HEK293 (cell line): ENCODE measurements around the gene UBE4A.

Source experiments
- GLIS1 ChIP-seq: fragments of 450-650 bp; formaldehyde crosslinking; IDR thresholded peaks from 2 replicates; pipeline ENCODE4 v1.5.1; 2016; ENCODE audit warnings: missing biosample characterization, missing genetic modification characterization
- HOXD13 ChIP-seq: sonication (generic); formaldehyde crosslinking; IDR thresholded peaks from 2 replicates; pipeline ENCODE4 v1.8.0; 2022; ENCODE audit warnings: missing genetic modification reagents, borderline replicate concordance
- KLF16 ChIP-seq: fragments of 450-650 bp; formaldehyde crosslinking; IDR thresholded peaks from 2 replicates; pipeline ENCODE4 v1.5.1; 2017; ENCODE audit warnings: missing biosample characterization, missing genetic modification characterization
- PRDM10 ChIP-seq: fragments of 450-650 bp; formaldehyde crosslinking; IDR thresholded peaks from 2 replicates; pipeline ENCODE4 v1.5.1; 2016; ENCODE audit warnings: missing biosample characterization, missing genetic modification characterization
- REST ChIP-seq: fragments of 450-650 bp; formaldehyde crosslinking; IDR thresholded peaks from 2 replicates; pipeline ENCODE4 v1.5.1; 2016; ENCODE audit warnings: missing biosample characterization, missing genetic modification characterization
- ZBTB1 ChIP-seq: fragments of 450-650 bp; formaldehyde crosslinking; IDR thresholded peaks from 2 replicates; pipeline ENCODE4 v1.5.1; 2016; ENCODE audit warnings: missing biosample characterization, missing genetic modification characterization
- ZBTB11 ChIP-seq: fragments of 450-650 bp; formaldehyde crosslinking; conservative IDR thresholded peaks from 2 replicates; pipeline ENCODE4 v1.5.1; 2016; ENCODE audit warnings: low read depth, missing biosample characterization, missing genetic modification characterization
- ZBTB20 ChIP-seq: fragments of 450-650 bp; formaldehyde crosslinking; IDR thresholded peaks from 2 replicates; pipeline ENCODE4 v1.5.1; 2016; ENCODE audit warnings: missing biosample characterization, missing genetic modification characterization
- ZBTB26 ChIP-seq: fragments of 450-650 bp; formaldehyde crosslinking; optimal IDR thresholded peaks from 2 replicates; pipeline ENCODE3; 2016; ENCODE audit warnings: missing biosample characterization, mild to moderate bottlenecking, missing genetic modification characterization
- ZNF112 ChIP-seq: fragments of 450-650 bp; formaldehyde crosslinking; IDR thresholded peaks from 2 replicates; pipeline ENCODE4 v1.5.0; 2017; ENCODE audit warnings: missing biosample characterization, missing genetic modification characterization
- ZNF132 ChIP-seq: fragments of 450-650 bp; formaldehyde crosslinking; IDR thresholded peaks from 2 replicates; pipeline ENCODE4 v1.5.1; 2017; ENCODE audit warnings: missing biosample characterization, missing genetic modification characterization, borderline replicate concordance
- ZNF140 ChIP-seq: fragments of 450-650 bp; formaldehyde crosslinking; IDR thresholded peaks from 2 replicates; pipeline ENCODE4 v1.5.1; 2016; ENCODE audit warnings: missing biosample characterization, missing genetic modification characterization
- ZNF16 ChIP-seq: fragments of 450-650 bp; formaldehyde crosslinking; IDR thresholded peaks from 2 replicates; pipeline ENCODE4 v1.5.1; 2016; ENCODE audit warnings: low read depth, missing biosample characterization, missing genetic modification characterization
- ZNF18 ChIP-seq: fragments of 450-650 bp; formaldehyde crosslinking; IDR thresholded peaks from 2 replicates; pipeline ENCODE4 v1.5.1; 2016; ENCODE audit warnings: missing biosample characterization, missing genetic modification characterization
- ZNF184 ChIP-seq: fragments of 450-650 bp; IDR thresholded peaks from 2 replicates; pipeline ENCODE4 v1.5.1; 2018; ENCODE audit warnings: missing biosample characterization, mild to moderate bottlenecking, missing genetic modification characterization
- ZNF2 ChIP-seq: fragments of 450-650 bp; formaldehyde crosslinking; IDR thresholded peaks from 2 replicates; pipeline ENCODE4 v1.5.1; 2016; ENCODE audit warnings: missing biosample characterization, missing genetic modification characterization
- ZNF23 ChIP-seq: fragments of 450-650 bp; formaldehyde crosslinking; IDR thresholded peaks from 2 replicates; pipeline ENCODE4 v1.5.1; 2016; ENCODE audit warnings: missing biosample characterization, missing genetic modification characterization, borderline replicate concordance
- ZNF335 ChIP-seq: fragments of 450-650 bp; formaldehyde crosslinking; conservative IDR thresholded peaks from 2 replicates; pipeline ENCODE4 v1.5.1; 2016; ENCODE audit warnings: missing biosample characterization, missing genetic modification characterization
- ZNF341 ChIP-seq: fragments of 450-650 bp; formaldehyde crosslinking; IDR thresholded peaks from 2 replicates; pipeline ENCODE4; 2016; ENCODE audit warnings: low read depth, missing biosample characterization, missing genetic modification characterization
- ZNF426 ChIP-seq: fragments of 450-650 bp; formaldehyde crosslinking; IDR thresholded peaks from 2 replicates; pipeline ENCODE4 v1.5.1; 2017; ENCODE audit warnings: missing biosample characterization, missing genetic modification characterization, mild to moderate bottlenecking, inconsistent platforms, moderate library complexity
- ZNF571 ChIP-seq: fragments of 450-650 bp; formaldehyde crosslinking; IDR thresholded peaks from 2 replicates; pipeline ENCODE4 v1.5.0; 2017; ENCODE audit warnings: missing biosample characterization, missing genetic modification characterization
- ZNF660 ChIP-seq: fragments of 450-650 bp; IDR thresholded peaks from 2 replicates; pipeline ENCODE4 v1.5.1; 2018; ENCODE audit warnings: missing biosample characterization, mild to moderate bottlenecking, missing genetic modification characterization
- ZNF76 ChIP-seq: fragments of 450-650 bp; formaldehyde crosslinking; IDR thresholded peaks from 2 replicates; pipeline ENCODE4; 2016; ENCODE audit warnings: low read depth, missing biosample characterization, missing genetic modification characterization, borderline replicate concordance
- ZNF776 ChIP-seq: fragments of 450-650 bp; formaldehyde crosslinking; IDR thresholded peaks from 2 replicates; pipeline ENCODE4 v1.5.0; 2017; ENCODE audit warnings: missing biosample characterization, missing genetic modification characterization, borderline replicate concordance

The UBE4A gene

GRCh38 chr11:118435290-118435892, 76.0 kb downstream of the UBE4A start (continued):
- TF ChIP-seq ZNF76 (tag by site-specific recombination) (0 out of 2 replicates have a peak, but pooled peaks have one; percentile 22), ZNF112 (tag by site-specific recombination) (no peak), PRDM10 (tag by site-specific recombination) (peak; percentile 38; the same call in 1 of the 2 replicates), GLIS1 (no peak), ZNF184 (tag by site-specific recombination) (no peak), ZBTB11 (tag by site-specific recombination) (peak; percentile 31), HOXD13 (CRISPR knock-in tag) (no peak), ZNF140 (tag by site-specific recombination) (no peak), REST (tag by site-specific recombination) (no peak), ZBTB26 (tag by site-specific recombination) (peak; percentile 62), ZNF2 (tag by site-specific recombination) (no peak), ZNF16 (no peak), ZNF23 (tag by site-specific recombination) (no peak), ZNF18 (tag by site-specific recombination) (no peak), ZBTB1 (no peak), ZNF660 (tag by site-specific recombination) (no peak), ZNF426 (tag by site-specific recombination) (no peak), ZNF132 (tag by site-specific recombination) (no peak), ZBTB20 (tag by site-specific recombination) (no peak; the same call in 1 of the 2 replicates), ZNF341 (peak; percentile 85), ZNF776 (no peak), ZNF335 (tag by site-specific recombination) (peak; percentile 78; the same call in 1 of the 2 replicates), ZNF571 (tag by site-specific recombination) (no peak), KLF16 (no peak)
